22Rv1 (cell line): ENCODE data around the gene WBP2NL.

Experiments used
- H3K27ac ChIP-seq: fragments of 450-650 bp; 2 replicates; pipeline ENCODE4 v1.5.1; 2017
- CTCF ChIP-seq: fragments of 450-650 bp; IDR thresholded peaks from 2 replicates; pipeline ENCODE4 v1.5.1; 2017; ENCODE audit warnings: mild to moderate bottlenecking
- ZFX ChIP-seq: fragments of 450-650 bp; IDR thresholded peaks from 2 replicates; pipeline ENCODE4 v1.6.1; 2017; ENCODE audit warnings: antibody characterized with exemption, borderline replicate concordance

The WBP2NL gene

GRCh38 chr22:41982865-41983264 lies 15.7 kb upstream of the WBP2NL start:
- no peak for TF ChIP-seq ZFX
- no peak for TF ChIP-seq CTCF

GRCh38 chr22:41983513-41984405 lies 14.8 kb upstream of the WBP2NL start:
- TF ChIP-seq CTCF (no peak), ZFX (no peak)
- no peak overlapping the region for H3K27ac ChIP-seq

More at GRCh38 chr22:41982865-41983264, 15.7 kb upstream of the WBP2NL start:
- no peak overlapping the region for H3K27ac ChIP-seq

GRCh38 chr22:41987276-41987675 lies 11.3 kb upstream of the WBP2NL start:
- no peak overlapping the region for H3K27ac ChIP-seq
- TF ChIP-seq ZFX: no peak

GRCh38 chr22:41989246-41989645 lies 9.3 kb upstream of the WBP2NL start:
- TF ChIP-seq ZFX: no peak

GRCh38 chr22:41991111-41991510 lies 7.5 kb upstream of the WBP2NL start:
- TF ChIP-seq CTCF: no peak
- no peak for TF ChIP-seq ZFX
- H3K27ac ChIP-seq: no peak overlapping the region

More at GRCh38 chr22:41989246-41989645, 9.3 kb upstream of the WBP2NL start:
- no peak overlapping the region for H3K27ac ChIP-seq

- no peak overlapping the region for H3K27ac ChIP-seq
- TF ChIP-seq CTCF: no peak
- no peak for TF ChIP-seq ZFX
Measured at GRCh38 chr22:41992496-41992895, 6.1 kb upstream of the WBP2NL start.

- TF ChIP-seq ZFX: no peak
Measured at GRCh38 chr22:41995211-41995610, 3.4 kb upstream of the WBP2NL start.

GRCh38 chr22:41996826-41997225 lies 1.8 kb upstream of the WBP2NL start:
- TF ChIP-seq ZFX (no peak), CTCF (no peak)
- no peak overlapping the region for H3K27ac ChIP-seq

More at GRCh38 chr22:41995211-41995610, 3.4 kb upstream of the WBP2NL start:
- H3K27ac ChIP-seq: no peak overlapping the region

- no peak overlapping the region for H3K27ac ChIP-seq
- TF ChIP-seq ZFX: no peak
Measured at GRCh38 chr22:42000466-42000865, 1.9 kb downstream of the WBP2NL start.
